ENCODE results near the gene SNAP47. TPM values are rescaled to one million over a fixed set of nuclear protein-coding genes. Genes with fewer than 3 reads are reported as not detected.

Gene SNAP47
- total and polyA plus RNA-seq, 2 of the 4 experiments (the other 2 are of a cell fraction): 39.4 to 72.9 TPM

- H2BK15ac ChIP-seq (ENCODE audit: low read depth, low read length): no peak overlapping the region
- H4K8ac ChIP-seq (ENCODE audit: low read depth in 2 of 2, low read length in 2 of 2): no peak overlapping the region
- no peak overlapping the region for H2BK120ac ChIP-seq (ENCODE audit: low read depth, low read length)
- H2AFZ ChIP-seq (replicated peaks; ENCODE audit: low read length, poor library complexity): no peak overlapping the region
- H3K56ac ChIP-seq (ENCODE audit: extremely low read depth, insufficient read depth, low read length): no peak overlapping the region
- in situ Hi-C loops (cut with MboI; ENCODE audit: low sequenced_read_pairs) (no loop called here), intact Hi-C loops (cut with micrococcal nuclease) (no loop called here), dilution Hi-C loops (cut with HindIII; ENCODE audit: low sequenced_read_pairs, unreplicated experiment) (no loop called here)
- H3K4me1 ChIP-seq (ENCODE audit: control insufficient read depth, insufficient read depth, low read length): peaks cover 13% of the 10 kb centered on the region
- no peak overlapping the region for H2AK9ac ChIP-seq (replicated peaks; ENCODE audit: low read depth, low read length, poor library complexity)
- CTCF ChIA-PET: no interaction called here
- no peak overlapping the region for H3K4me3 ChIP-seq (ENCODE audit: insufficient read depth, low read depth, low read length)
- H3K36me3 ChIP-seq (ENCODE audit: control insufficient read depth, insufficient read depth, low read length): peaks cover 17% of the 10 kb centered on the region
- no peak for ATAC-seq (ENCODE audit: low read depth)
- H3K27ac ChIP-seq (ENCODE audit: insufficient read depth, low read length): no peak overlapping the region
- TF ChIP-seq MAZ (IDR thresholded peaks at IDR 0.05; ENCODE audit: borderline replicate concordance, low read depth, low read length) (no peak), MXI1 (IDR thresholded peaks at IDR 0.05; ENCODE audit: borderline replicate concordance, low read depth, low read length) (no peak), RFX5 (IDR thresholded peaks at IDR 0.05; ENCODE audit: low read depth, low read length) (no peak), RAD21 (IDR thresholded peaks at IDR 0.05; ENCODE audit: low read length) (no peak), CHD1 (IDR thresholded peaks at IDR 0.05; ENCODE audit: low read depth, low read length) (no peak), NFE2L2 (IDR thresholded peaks at IDR 0.05; ENCODE audit: low read depth, low read length) (no peak), BHLHE40 (IDR thresholded peaks at IDR 0.05; ENCODE audit: low read depth, low read length) (no peak), FOS (IDR thresholded peaks at IDR 0.05; ENCODE audit: low read depth, low read length) (no peak)
- H3K4ac ChIP-seq (ENCODE audit: low read depth, low read length): no peak overlapping the region
- no peaks in the 10 kb centered on the region for H3K9me3 ChIP-seq (ENCODE audit: control insufficient read depth, insufficient read depth, low read length)
- no peak overlapping the region; the same call in 1 of the 2 replicates for H2AK5ac ChIP-seq (ENCODE audit: low read depth, low read length)
- no peak overlapping the region for H3K9ac ChIP-seq (ENCODE audit: low read depth, low read length)
- H3K23ac ChIP-seq (ENCODE audit: low read depth, low read length): no peak overlapping the region
- BruUV-seq (replicated peaks): no TSS peak
- H3K9me1 ChIP-seq (ENCODE audit: insufficient read depth, low read length): peaks cover 12% of the 10 kb centered on the region
- POLR2A ChIA-PET (ENCODE audit: unreplicated experiment): no interaction called here
- no peak overlapping the region for H3K14ac ChIP-seq (replicated peaks; ENCODE audit: low read depth, low read length)
- no peak overlapping the region for H2BK20ac ChIP-seq (ENCODE audit: low read depth, low read length)
- no peaks in the 10 kb centered on the region for H3K27me3 ChIP-seq (ENCODE audit: control insufficient read depth, insufficient read depth, low read length)
- no peak overlapping the region for H4K91ac ChIP-seq (ENCODE audit: insufficient read depth, low read depth, low read length)
- 92% methylated on average over 2 of the region's 15 CpGs; no CpG with 5 or more reads in 1 of the 2 experiments for WGBS, 2 experiments (ENCODE audit: extremely low coverage in 2 of 2, insufficient read length in 1 of 2)
- no peak overlapping the region for H4K5ac ChIP-seq (ENCODE audit: low read depth, low read length)
- H3K79me1 ChIP-seq (ENCODE audit: low read depth in 1 of 2, low read length in 2 of 2): peaks cover 0 to 10% of the 10 kb centered on the region in 2 experiments; a peak in 2 of 4 replicates
- H4K20me1 ChIP-seq (ENCODE audit: insufficient read depth, low read length): peaks cover 9% of the 10 kb centered on the region; the same call in 1 of the 2 replicates
- H2BK5ac ChIP-seq (ENCODE audit: low read depth, low read length, poor library complexity, severe bottlenecking): no peak overlapping the region
- H3K4me2 ChIP-seq (ENCODE audit: low read depth, low read length): no peak overlapping the region
- no peak overlapping the region for H3K18ac ChIP-seq (ENCODE audit: low read depth, low read length)
- DNase-seq: no peak
Observed at GRCh38 chr1:227773558-227773957, 38.3 kb downstream of the SNAP47 start.

Data from IMR-90 (cell line).